NCI-H748 (cell line): Measurements from ENCODE around the gene PDSS2.
"Not testable (repeated sequence)": the region's sequence is repeated elsewhere in the genome, so short reads cannot be mapped to it uniquely, and the experiment has no call there.

Experiments used
- DNase-seq: peaks from one replicate; lab custom pipeline; 2025; ENCODE audit not compliant: unreplicated experiment; lab: John Stamatoyannopoulos, UW

PDSS2 gene

DNA sequence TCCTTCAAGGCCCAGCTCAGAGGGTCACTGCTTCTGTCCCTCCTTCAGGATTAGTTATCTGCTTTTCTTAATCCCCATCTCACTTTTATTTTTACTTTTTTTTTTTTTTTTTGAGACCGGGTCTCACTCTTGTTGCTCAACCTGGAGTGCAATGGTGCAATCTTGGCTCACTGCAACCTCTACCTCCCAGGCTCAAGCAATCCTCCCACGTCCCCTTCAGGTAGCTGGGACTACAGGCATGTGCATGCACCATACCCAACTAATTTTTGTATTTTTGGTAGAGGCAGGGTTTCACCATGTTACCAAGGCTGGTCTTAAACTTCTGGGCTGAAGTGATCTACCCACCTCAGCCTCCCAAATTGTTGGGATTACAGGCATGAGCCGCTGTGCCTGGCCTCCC is 16.5 kb upstream of the PDSS2 start:
- DNase-seq, result not testable (repeated sequence)

DNA sequence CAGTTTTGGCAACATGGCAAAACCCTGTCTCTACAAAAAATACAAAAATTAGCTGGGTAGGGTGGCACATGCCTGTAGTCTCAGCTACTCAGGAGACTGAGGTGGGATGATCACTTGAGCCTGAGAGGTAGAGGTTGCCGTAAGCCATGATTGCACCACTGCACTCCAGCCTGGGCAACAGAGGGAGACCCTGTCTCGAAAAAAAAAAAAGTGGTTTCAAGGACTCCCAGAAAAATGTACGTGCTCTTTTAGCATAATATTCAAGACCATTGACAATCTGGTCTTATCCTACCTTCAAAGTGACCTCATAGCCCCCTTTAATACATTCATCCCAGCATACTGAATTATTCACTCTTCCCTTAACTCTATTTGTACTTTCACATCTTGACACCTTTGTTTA is 16.0 kb upstream of the PDSS2 start:
- DNase-seq, result not testable (repeated sequence)

GRCh38 chr6:107473660-107474059 is 14.3 kb upstream of the PDSS2 start:
- no peak for DNase-seq

- no peak for DNase-seq
Observed at GRCh38 chr6:107470364-107470763, 11.0 kb upstream of the PDSS2 start.

- no peak for DNase-seq
Observed at GRCh38 chr6:107466062-107466461, 6.7 kb upstream of the PDSS2 start.

DNA sequence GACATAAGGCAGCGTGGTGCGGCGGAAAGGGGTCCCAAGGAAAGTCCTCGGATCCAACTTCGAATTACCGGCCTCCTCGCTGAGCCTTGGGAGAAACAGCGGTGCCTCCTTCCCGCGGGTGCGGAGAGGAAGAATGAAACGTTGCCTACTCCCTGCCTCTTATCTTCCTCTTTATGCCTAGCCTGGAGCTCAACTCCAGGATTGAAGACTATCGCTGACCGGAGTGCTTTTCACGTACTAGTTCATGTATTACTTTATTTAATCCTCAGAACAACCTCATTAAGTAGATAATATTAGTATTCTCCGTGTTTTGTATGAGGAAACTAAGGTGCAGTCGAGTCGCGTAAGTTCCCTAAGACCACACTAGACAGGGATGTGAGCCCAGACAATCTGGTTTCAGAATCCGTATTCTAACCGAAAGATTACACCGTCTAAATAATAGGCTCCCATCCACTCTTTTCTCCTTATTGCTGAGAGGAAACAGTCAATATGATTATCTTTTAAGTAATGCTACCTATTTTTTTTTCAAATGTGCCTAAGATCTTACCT is 793 bp upstream of the PDSS2 start:
- DNase-seq, result no peak

- DNase-seq, result peak; percentile 65
Observed at GRCh38 chr6:107458672-107459282, 587 bp downstream of the PDSS2 start.

- no peak for DNase-seq
Observed at GRCh38 chr6:107448776-107449175, 10.6 kb downstream of the PDSS2 start.

DNA sequence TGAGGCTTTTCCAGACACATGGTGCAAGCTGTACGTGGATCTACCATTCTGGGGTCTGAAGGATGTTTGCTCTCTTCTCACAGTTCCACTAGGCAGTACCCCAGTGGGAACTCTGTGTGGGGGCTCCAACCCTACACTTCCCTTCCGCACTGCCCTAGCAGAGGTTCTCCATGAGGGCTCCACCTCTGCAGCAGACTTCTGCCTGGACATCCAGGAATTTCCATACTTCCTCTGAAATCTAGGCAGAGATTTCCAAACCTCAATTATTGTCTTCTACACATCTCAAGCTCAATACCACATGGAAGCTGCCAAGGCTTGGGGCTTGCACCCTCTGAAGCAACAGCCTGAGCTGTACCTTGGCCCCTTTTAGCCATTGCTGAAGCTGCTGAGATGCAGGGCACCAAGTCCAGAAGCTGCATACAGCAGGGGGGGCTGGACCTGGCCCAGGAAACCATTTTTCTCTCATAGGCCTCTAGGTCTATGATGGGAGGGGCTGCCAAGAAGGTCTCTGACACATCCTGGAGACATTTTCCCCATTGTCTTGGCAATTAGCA is 11.6 kb downstream of the PDSS2 start:
- no peak for DNase-seq

DNA sequence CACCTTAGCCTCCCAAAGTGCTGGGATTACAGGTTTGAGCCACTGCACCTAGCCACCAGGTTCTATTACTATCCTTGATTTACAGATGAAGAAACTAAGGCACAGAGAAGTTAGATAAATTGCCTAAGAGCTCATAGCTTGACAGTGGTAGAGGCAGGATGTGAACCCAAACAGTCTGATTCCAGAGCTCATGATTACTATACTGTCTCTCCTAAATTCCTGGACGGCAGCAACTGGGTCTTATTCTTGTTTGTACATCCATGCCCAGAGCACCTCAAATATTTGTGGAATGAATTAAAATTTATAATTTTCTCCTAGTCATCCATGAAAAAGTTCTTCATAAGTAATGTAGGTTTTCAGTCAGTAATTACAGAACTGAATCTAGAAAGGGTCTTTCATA is 15.1 kb downstream of the PDSS2 start:
- DNase-seq, result no peak

DNA sequence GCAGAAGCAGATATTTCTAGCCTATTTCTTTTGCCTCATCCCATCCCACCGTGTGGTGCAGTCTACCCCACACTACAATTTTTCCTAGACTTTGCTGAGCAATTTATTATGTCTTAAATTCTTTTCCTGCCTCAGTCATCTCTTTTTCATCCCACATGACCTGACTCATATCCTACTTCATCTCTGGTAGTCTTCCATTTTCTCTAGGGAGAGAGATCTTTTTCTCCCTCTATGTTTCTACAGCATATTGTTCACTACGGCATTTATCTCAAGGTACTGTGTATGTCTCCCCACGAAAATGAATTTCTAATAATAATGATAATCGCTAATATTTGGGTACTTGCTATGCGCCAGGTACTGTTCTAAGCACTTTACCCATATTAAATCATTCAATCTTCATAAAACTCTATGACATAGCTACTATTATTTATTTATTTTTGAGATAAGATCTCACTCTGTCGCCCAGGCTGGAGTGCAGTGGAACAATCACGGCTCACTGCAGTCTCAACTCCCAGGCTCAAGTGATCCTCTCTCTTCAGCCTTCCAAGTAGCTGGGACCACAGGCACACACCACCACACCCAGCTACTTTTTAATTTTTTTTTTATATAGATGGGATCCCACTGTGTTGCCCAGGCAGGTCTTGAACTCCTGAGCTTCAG is 15.6 kb downstream of the PDSS2 start:
- DNase-seq, result no peak

GRCh38 chr6:107442938-107443607 is 16.3 kb downstream of the PDSS2 start:
- no peak for DNase-seq

GRCh38 chr6:107441682-107442081 is 17.7 kb downstream of the PDSS2 start:
- DNase-seq, result no peak

- no peak for DNase-seq
Observed at GRCh38 chr6:107440936-107441335, 18.4 kb downstream of the PDSS2 start.

- DNase-seq, result no peak
Observed at GRCh38 chr6:107439406-107439805, 20.0 kb downstream of the PDSS2 start.

- no peak for DNase-seq
Observed at GRCh38 chr6:107437691-107438090, 21.7 kb downstream of the PDSS2 start.

- no peak for DNase-seq
Observed at GRCh38 chr6:107436881-107437280, 22.5 kb downstream of the PDSS2 start.

DNA sequence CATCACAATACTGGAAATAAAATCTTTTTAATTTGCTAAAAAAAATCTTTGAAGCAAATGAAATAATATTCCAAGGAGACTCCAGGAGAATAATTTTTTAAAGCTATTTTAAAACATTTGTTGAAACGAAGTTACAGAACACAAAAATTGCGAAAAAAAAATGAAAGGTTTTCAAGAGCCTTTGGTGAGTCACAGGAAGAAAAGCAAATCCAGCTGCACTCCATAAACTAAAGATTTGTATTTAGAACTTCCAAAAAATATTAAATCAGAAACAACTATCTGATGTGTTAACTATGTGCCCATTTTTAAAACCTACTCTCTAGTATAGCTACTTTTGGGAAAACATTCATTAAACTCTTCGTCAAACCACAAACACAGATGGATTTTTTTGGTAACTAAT is 23.6 kb downstream of the PDSS2 start:
- no peak for DNase-seq

GRCh38 chr6:107434812-107435211 is 24.6 kb downstream of the PDSS2 start:
- no peak for DNase-seq

DNA sequence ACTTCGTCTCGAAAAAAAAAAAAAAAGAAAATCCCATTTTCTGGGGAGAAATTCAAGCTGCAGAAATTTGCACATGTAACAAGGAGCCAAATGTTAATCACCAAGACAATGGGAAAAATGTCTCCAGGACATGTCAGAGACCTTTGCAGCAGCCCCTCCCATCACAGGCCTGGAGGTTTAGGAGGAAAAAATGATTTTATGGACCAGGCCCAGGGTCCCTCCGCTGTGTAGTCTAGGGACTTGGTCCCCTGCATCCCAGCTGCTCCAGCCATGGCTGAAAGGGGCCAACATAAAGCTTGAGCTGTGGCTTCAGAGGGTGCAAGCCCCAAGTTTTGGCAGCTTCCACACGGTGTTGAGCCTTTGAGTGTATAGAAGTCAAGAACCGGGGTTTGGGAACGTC is 33.4 kb downstream of the PDSS2 start:
- DNase-seq, result not testable (repeated sequence)

- DNase-seq, result no peak
Observed at GRCh38 chr6:107423474-107423990, 35.8 kb downstream of the PDSS2 start.
